RWPE2 (cell line): Measurements from ENCODE around the gene DNAH5.
A peak's percentile ranks its signal among the peaks of the same experiment; 100 is the strongest.

Source experiments
- ATAC-seq: fragments of 200-7000 bp; cut with Tn5 transposase; 3 replicates; pipeline ENCODE4 v1.9.1; 2021; ENCODE audit warnings: low read depth
- DNase-seq: peaks from one replicate; pipeline ENCODE4 v3.0.0-alpha.2; 2020; ENCODE audit warnings: low spot score
- H3K27ac ChIP-seq: fragments of 450-650 bp; 2 replicates; pipeline ENCODE4 v1.5.1; 2017; ENCODE audit warnings: mild to moderate bottlenecking; ENCODE audit not compliant: poor library complexity, severe bottlenecking
- H3K27me3 ChIP-seq: fragments of 250-450 bp; sonication (Bioruptor Pico); 2 replicates; pipeline ENCODE4 v1.5.1; 2021; ENCODE audit warnings: mild to moderate bottlenecking, moderate library complexity; ENCODE audit not compliant: insufficient read depth, poor library complexity, severe bottlenecking
- H3K36me3 ChIP-seq: fragments of 250-450 bp; sonication (Bioruptor Pico); 2 replicates; pipeline ENCODE4 v1.5.1; 2020; ENCODE audit warnings: low read depth, mild to moderate bottlenecking, moderate library complexity
- H3K4me1 ChIP-seq: fragments of 250-450 bp; sonication (Bioruptor Pico); 2 replicates; pipeline ENCODE4 v1.5.1; 2021; ENCODE audit warnings: mild to moderate bottlenecking, moderate library complexity; ENCODE audit not compliant: insufficient read depth, poor library complexity, severe bottlenecking
- H3K4me3 ChIP-seq: fragments of 250-450 bp; sonication (Bioruptor Pico); 2 replicates; pipeline ENCODE4 v1.5.1; 2021; ENCODE audit warnings: mild to moderate bottlenecking, moderate library complexity; ENCODE audit not compliant: severe bottlenecking
- H3K9me3 ChIP-seq: fragments of 250-450 bp; sonication (Bioruptor Pico); 2 replicates; pipeline ENCODE4 v1.5.1; 2021; ENCODE audit warnings: mild to moderate bottlenecking, moderate library complexity; ENCODE audit not compliant: severe bottlenecking
- CTCF ChIP-seq: fragments of 450-650 bp; IDR thresholded peaks from one replicate; pipeline ENCODE4 v1.5.1; 2017; ENCODE audit warnings: mild to moderate bottlenecking, moderate library complexity; ENCODE audit not compliant: poor library complexity, severe bottlenecking

DNAH5 gene

GRCh38 chr5:13865312-13865711, 79.2 kb downstream of the DNAH5 start:
- no peak for ATAC-seq
- H3K27ac ChIP-seq: no peak overlapping the region
- no peaks in the 10 kb centered on the region for H3K4me1 ChIP-seq
- no peaks in the 10 kb centered on the region for H3K9me3 ChIP-seq
- no peak for DNase-seq
- H3K4me3 ChIP-seq: no peak overlapping the region
- H3K36me3 ChIP-seq: no peaks in the 10 kb centered on the region
- no peak for TF ChIP-seq CTCF
- no peaks in the 10 kb centered on the region for H3K27me3 ChIP-seq

- H3K27me3 ChIP-seq: no peaks in the 10 kb centered on the region
- ATAC-seq (no peak), DNase-seq (no peak)
- no peaks in the 10 kb centered on the region for H3K4me1 ChIP-seq
- no peak for TF ChIP-seq CTCF
- H3K9me3 ChIP-seq: no peaks in the 10 kb centered on the region
- no peaks in the 10 kb centered on the region for H3K36me3 ChIP-seq
- H3K4me3 ChIP-seq: no peak overlapping the region
- H3K27ac ChIP-seq: no peak overlapping the region
These were observed 84.3 kb downstream of the DNAH5 start for GRCh38 chr5:13860146-13860545.

DNA sequence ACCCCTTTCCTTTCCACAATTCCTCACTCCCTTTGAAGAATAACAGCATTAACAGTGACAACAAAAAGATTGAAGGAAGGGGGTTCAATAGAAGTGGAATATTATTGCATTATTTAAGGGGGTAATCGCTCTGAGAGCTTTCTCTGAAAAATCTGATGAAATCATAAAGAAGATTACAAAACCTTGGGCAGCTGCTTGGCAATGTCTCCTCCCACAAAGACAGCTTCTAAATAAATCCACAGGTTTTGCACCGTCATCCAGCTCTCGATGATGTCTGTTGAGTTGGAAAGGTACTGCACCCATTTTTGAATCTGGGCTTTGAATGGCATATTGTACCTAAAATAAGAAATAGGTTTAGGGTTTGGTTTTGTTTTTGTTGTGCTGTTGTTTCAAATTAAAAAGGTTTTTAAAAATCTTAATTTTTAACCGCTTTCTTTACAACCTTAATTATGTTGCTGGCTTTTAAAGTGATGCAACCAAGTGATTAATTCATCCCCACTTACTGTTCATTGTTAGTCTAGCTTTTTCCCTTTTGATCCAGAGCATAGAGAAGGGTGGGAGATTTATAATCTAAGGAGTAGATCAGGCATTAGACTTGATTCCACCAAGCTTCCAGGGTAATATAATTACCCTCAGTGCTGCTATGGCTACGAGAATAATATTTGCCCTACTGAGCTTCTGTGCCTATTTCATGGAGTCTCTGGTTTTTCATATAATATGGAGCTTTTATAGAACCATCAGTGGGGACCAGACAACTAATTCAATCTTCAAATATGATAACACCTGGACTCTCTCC, 85.0 kb downstream of the DNAH5 start:
- H3K27me3 ChIP-seq: no peaks in the 10 kb centered on the region
- no peak overlapping the region for H3K27ac ChIP-seq
- no peak overlapping the region for H3K4me3 ChIP-seq
- no peak for DNase-seq
- ATAC-seq: no peak
- no peaks in the 10 kb centered on the region for H3K4me1 ChIP-seq
- H3K36me3 ChIP-seq: no peaks in the 10 kb centered on the region
- H3K9me3 ChIP-seq: no peaks in the 10 kb centered on the region
- no peak for TF ChIP-seq CTCF

- no peak for TF ChIP-seq CTCF
- no peak for DNase-seq
- Histone ChIP-seq H3K27me3 (no peaks in the 10 kb centered on the region), H3K36me3 (no peaks in the 10 kb centered on the region), H3K27ac (no peak overlapping the region), H3K4me1 (no peaks in the 10 kb centered on the region), H3K4me3 (no peak overlapping the region), H3K9me3 (no peaks in the 10 kb centered on the region)
- ATAC-seq: peak; percentile 10; the same call in 1 of the 3 replicates
These were observed 101.2 kb downstream of the DNAH5 start for GRCh38 chr5:13843175-13843846.

DNA sequence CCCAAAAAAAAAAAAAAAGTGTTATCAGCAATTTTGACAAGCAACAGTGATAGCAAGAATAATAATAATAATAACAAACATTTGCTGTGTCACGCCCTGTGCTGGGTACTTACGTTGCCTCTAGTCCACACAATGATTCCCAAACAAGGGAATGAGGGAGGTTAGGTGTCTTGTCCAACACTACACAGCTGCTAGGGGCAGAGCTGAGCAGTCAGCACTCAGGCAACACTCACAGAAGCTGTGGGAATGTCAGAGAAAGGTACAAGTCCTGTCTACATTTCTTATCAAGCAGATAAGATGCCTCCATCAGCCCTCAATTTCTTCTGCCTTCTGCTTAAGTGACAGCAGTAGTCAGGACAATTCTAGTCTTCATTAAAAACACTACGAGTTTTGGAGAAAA, 111.0 kb downstream of the DNAH5 start:
- no peaks in the 10 kb centered on the region for H3K36me3 ChIP-seq
- H3K4me3 ChIP-seq: no peak overlapping the region
- H3K4me1 ChIP-seq: peaks cover 8% of the 10 kb centered on the region
- no peak for TF ChIP-seq CTCF
- no peaks in the 10 kb centered on the region for H3K27me3 ChIP-seq
- no peak for DNase-seq
- H3K9me3 ChIP-seq: no peaks in the 10 kb centered on the region
- no peak for ATAC-seq
- no peak overlapping the region for H3K27ac ChIP-seq
